ENCODE data around the gene TWF2. TPM values are rescaled to one million over a fixed set of nuclear protein-coding genes. Genes with fewer than 3 reads are reported as not detected.

The TWF2 gene
- total and polyA plus RNA-seq, 2 of the 4 experiments (the other 2 are of a cell fraction) = 111 to 145 TPM

- H3K4me2 ChIP-seq (ENCODE audit: low read depth, low read length) = no peak overlapping the region
- H3K4me1 ChIP-seq (ENCODE audit: control insufficient read depth, insufficient read depth, low read length) = peaks cover 4% of the 10 kb centered on the region; the same call in 1 of the 2 replicates
- intact Hi-C loops (cut with micrococcal nuclease) (no loop called here), in situ Hi-C loops (cut with MboI; ENCODE audit: low sequenced_read_pairs) (no loop called here), dilution Hi-C loops (cut with HindIII; ENCODE audit: low sequenced_read_pairs, unreplicated experiment) (no loop called here)
- peak; percentile 72 for DNase-seq
- H3K79me1 ChIP-seq (ENCODE audit: low read depth in 1 of 2, low read length in 2 of 2) = no peaks in the 10 kb centered on the region
- H2AK5ac ChIP-seq (ENCODE audit: low read depth, low read length) = no peak overlapping the region
- peaks cover 9% of the 10 kb centered on the region for H3K27me3 ChIP-seq (ENCODE audit: control insufficient read depth, insufficient read depth, low read length)
- no peak overlapping the region for H2BK20ac ChIP-seq (ENCODE audit: low read depth, low read length)
- no peaks in the 10 kb centered on the region for H3K9me3 ChIP-seq (ENCODE audit: control insufficient read depth, insufficient read depth, low read length)
- no peak overlapping the region for H4K8ac ChIP-seq (ENCODE audit: low read depth in 2 of 2, low read length in 2 of 2)
- no peak overlapping the region for H3K27ac ChIP-seq (ENCODE audit: insufficient read depth, low read length)
- no peak overlapping the region for H2BK15ac ChIP-seq (ENCODE audit: low read depth, low read length)
- POLR2A ChIA-PET (ENCODE audit: unreplicated experiment) = interaction anchor here (0.6 kb wide), 1 partner anchor 492 kb away, joined by 6 read pairs; no protein-coding TSS in a partner anchor
- no TSS peak for BruUV-seq (replicated peaks)
- no peaks in the 10 kb centered on the region for H4K20me1 ChIP-seq (ENCODE audit: insufficient read depth, low read length)
- H3K4ac ChIP-seq (ENCODE audit: low read depth, low read length) = no peak overlapping the region
- no peak overlapping the region for H3K14ac ChIP-seq (replicated peaks; ENCODE audit: low read depth, low read length)
- H3K56ac ChIP-seq (ENCODE audit: extremely low read depth, insufficient read depth, low read length) = no peak overlapping the region
- peak; percentile 73 for ATAC-seq (ENCODE audit: low read depth)
- no peak overlapping the region for H4K5ac ChIP-seq (ENCODE audit: low read depth, low read length)
- WGBS, 2 experiments (ENCODE audit: extremely low coverage in 2 of 2, insufficient read length in 1 of 2) = 14% methylated on average over 1 of the region's 4 CpGs; no CpG with 5 or more reads in 1 of the 2 experiments
- no peak overlapping the region for H3K18ac ChIP-seq (ENCODE audit: low read depth, low read length)
- H4K91ac ChIP-seq (ENCODE audit: insufficient read depth, low read depth, low read length) = no peak overlapping the region
- H3K4me3 ChIP-seq (ENCODE audit: insufficient read depth, low read depth, low read length) = no peak overlapping the region
- no peaks in the 10 kb centered on the region for H3K36me3 ChIP-seq (ENCODE audit: control insufficient read depth, insufficient read depth, low read length)
- H3K23ac ChIP-seq (ENCODE audit: low read depth, low read length) = no peak overlapping the region
- TF ChIP-seq CEBPB (IDR thresholded peaks at IDR 0.05; ENCODE audit: low read depth, low read length) = peak; percentile 84
- TF ChIP-seq USF2 (IDR thresholded peaks at IDR 0.05; ENCODE audit: low read depth, low read length) = no peak
- CTCF ChIA-PET = no interaction called here
- H3K9ac ChIP-seq (ENCODE audit: low read depth, low read length) = no peak overlapping the region
- peaks cover 7% of the 10 kb centered on the region; the same call in 1 of the 2 replicates for H3K9me1 ChIP-seq (ENCODE audit: insufficient read depth, low read length)
- peak overlapping the region; percentile 44 for H2AFZ ChIP-seq (replicated peaks; ENCODE audit: low read length, poor library complexity)
- H2AK9ac ChIP-seq (replicated peaks; ENCODE audit: low read depth, low read length, poor library complexity) = no peak overlapping the region
- no peak overlapping the region for H2BK5ac ChIP-seq (ENCODE audit: low read depth, low read length, poor library complexity, severe bottlenecking)
- H2BK120ac ChIP-seq (ENCODE audit: low read depth, low read length) = no peak overlapping the region
Observed at GRCh38 chr3:52181543-52181942, 57.4 kb downstream of the TWF2 start.

Small RNA genes lying within 50 kb of the gene (microRNA-seq; reads per million reads assigned to microRNA genes)
- gene MIRLET7G (ENCODE audit: insufficient read depth in 1 of 2, insufficient read length in 1 of 2, unreplicated experiment in 1 of 2) = 29,574 to 39,167 reads per million in 2 experiments

Small RNA genes lying within 50 kb of the gene (small RNA-seq; reads per million reads assigned to genes)
- gene MIRLET7G = 419 to 37,207 (median 12,526) reads per million in 5 experiments

Other genes starting within 250 kb of the TWF2 start
- 1,798 and 2,081 TPM in 2 replicates for gene RPL29, start 243.3 kb downstream of the TWF2 start, total RNA-seq (2012; rRNA removed)
- 2,126 and 2,187 TPM in 2 replicates for gene RPL29, start 243.3 kb downstream of the TWF2 start, polyA plus RNA-seq (2012; rRNA removed)
- 9.3 and 9.7 TPM in 2 replicates for gene DUSP7, start 182.6 kb downstream of the TWF2 start, total RNA-seq (2012; rRNA removed)
- gene DUSP7, start 182.6 kb downstream of the TWF2 start, polyA plus RNA-seq (2012; rRNA removed) = 24.0 and 27.8 TPM in 2 replicates
- 8.3 and 10.6 TPM in 2 replicates for gene POC1A, start 84.7 kb downstream of the TWF2 start, total RNA-seq (2012; rRNA removed)
- gene POC1A, start 84.7 kb downstream of the TWF2 start, polyA plus RNA-seq (2012; rRNA removed) = 11.5 TPM in 2 replicates
- gene ALAS1, start 41.0 kb downstream of the TWF2 start, total RNA-seq (2012; rRNA removed) = 29.7 and 32.8 TPM in 2 replicates
- 47.2 and 47.8 TPM in 2 replicates for gene ALAS1, start 41.0 kb downstream of the TWF2 start, polyA plus RNA-seq (2012; rRNA removed)
- not detected in 2 replicates for gene TLR9, start 13.5 kb downstream of the TWF2 start, total RNA-seq (2012; rRNA removed)
- gene TLR9, start 13.5 kb downstream of the TWF2 start, polyA plus RNA-seq (2012; rRNA removed) = 0.03 TPM in 1 of 2 replicates, not detected in the other
- 12.2 and 13.1 TPM in 2 replicates for gene PPM1M, start 6.6 kb upstream of the TWF2 start, total RNA-seq (2012; rRNA removed)
- 15.4 and 18.1 TPM in 2 replicates for gene PPM1M, start 6.6 kb upstream of the TWF2 start, polyA plus RNA-seq (2012; rRNA removed)
- gene WDR82, start 39.5 kb upstream of the TWF2 start, total RNA-seq (2012; rRNA removed) = 65.3 and 68.1 TPM in 2 replicates
- gene WDR82, start 39.5 kb upstream of the TWF2 start, polyA plus RNA-seq (2012; rRNA removed) = 30.9 and 38.1 TPM in 2 replicates
- gene GLYCTK, start 48.7 kb upstream of the TWF2 start, total RNA-seq (2012; rRNA removed) = 6.4 and 6.8 TPM in 2 replicates
- 13.9 and 15.6 TPM in 2 replicates for gene GLYCTK, start 48.7 kb upstream of the TWF2 start, polyA plus RNA-seq (2012; rRNA removed)
- gene DNAH1, start 77.2 kb upstream of the TWF2 start, total RNA-seq (2012; rRNA removed) = 1.7 and 2.0 TPM in 2 replicates
- gene DNAH1, start 77.2 kb upstream of the TWF2 start, polyA plus RNA-seq (2012; rRNA removed) = 3.8 and 4.0 TPM in 2 replicates
- 35.0 and 36.4 TPM in 2 replicates for gene BAP1, start 170.8 kb upstream of the TWF2 start, total RNA-seq (2012; rRNA removed)
- 48.6 and 55.2 TPM in 2 replicates for gene BAP1, start 170.8 kb upstream of the TWF2 start, polyA plus RNA-seq (2012; rRNA removed)
- gene PHF7, start 171.5 kb upstream of the TWF2 start, total RNA-seq (2012; rRNA removed) = 2.5 and 2.9 TPM in 2 replicates
- 2.1 and 2.8 TPM in 2 replicates for gene PHF7, start 171.5 kb upstream of the TWF2 start, polyA plus RNA-seq (2012; rRNA removed)
- not detected in 2 replicates for gene SEMA3G, start 205.9 kb upstream of the TWF2 start, total RNA-seq (2012; rRNA removed)
- 0.04 and 0.07 TPM in 2 replicates for gene SEMA3G, start 205.9 kb upstream of the TWF2 start, polyA plus RNA-seq (2012; rRNA removed)
- 1.1 and 1.3 TPM in 2 replicates for gene TNNC1, start 214.9 kb upstream of the TWF2 start, total RNA-seq (2012; rRNA removed)
- 4.0 and 4.6 TPM in 2 replicates for gene TNNC1, start 214.9 kb upstream of the TWF2 start, polyA plus RNA-seq (2012; rRNA removed)
- gene NISCH, start 216.4 kb upstream of the TWF2 start, total RNA-seq (2012; rRNA removed) = 34.2 and 36.9 TPM in 2 replicates
- 86.0 and 92.2 TPM in 2 replicates for gene NISCH, start 216.4 kb upstream of the TWF2 start, polyA plus RNA-seq (2012; rRNA removed)